ENCODE measurements around the gene TMTC4.

DNA sequence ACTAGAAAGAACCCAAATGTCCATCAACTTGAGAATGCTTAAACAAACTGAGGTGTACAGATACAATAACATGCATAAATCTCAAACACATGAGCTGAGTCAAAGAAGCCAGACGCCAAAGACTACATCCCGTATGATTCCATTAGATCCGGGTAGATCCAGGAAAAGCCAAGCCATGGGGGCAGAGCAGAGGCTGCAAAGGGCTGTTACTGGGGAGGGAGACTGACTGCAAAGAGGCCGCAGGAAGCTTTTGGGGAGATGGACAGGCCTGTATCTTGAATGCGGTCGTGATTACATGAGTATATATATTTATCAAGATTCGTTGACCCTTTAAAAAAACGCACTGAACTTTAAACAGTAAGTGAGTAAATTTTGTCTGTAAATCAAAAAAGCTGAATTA lies 114.7 kb downstream of the TMTC4 start:
- no peak for TF ChIP-seq CTCF (IDR thresholded peaks at IDR 0.05; ENCODE audit: low read depth, low read length, poor library complexity, severe bottlenecking)
- TF ChIP-seq EZH2phosphoT487 (IDR thresholded peaks at IDR 0.05; ENCODE audit: borderline replicate concordance, low read length) = no peak

Data from DOHH2 (cell line).